GM12878 (cell line): ENCODE measurements around the gene TYW1. TPM values are rescaled to one million over a fixed set of nuclear protein-coding genes. Genes with fewer than 3 reads are reported as not detected.

Experiments used
- ATAC-seq: fragments of 200-7000 bp; cut with Tn5 transposase; 3 replicates; pipeline ENCODE4 v1.9.1; 2020; ENCODE audit warnings: mild to moderate bottlenecking, moderate library complexity
- BruUV-seq: library from RNA; stranded (reverse); fragments of 400-500 nt; replicated peaks from 2 replicates; lab custom pipeline; 2021; lab: Mats Ljungman, UMichigan
- CTCF ChIA-PET: fragments of 300-600 bp; sonication (Branson Sonifier 250); formaldehyde crosslinking; extraction: SDS; loops from one replicate; lab custom pipeline; 2021; ENCODE audit warnings: inconsistent platforms; lab: Yijun Ruan, JAX
- POLR2A ChIA-PET: fragments of 350-600 bp; formaldehyde crosslinking; extraction: SDS; loops from one replicate; lab custom pipeline; 2021; ENCODE audit warnings: inconsistent platforms; lab: Charles Lee
- RAD21 ChIA-PET: fragments of 300-600 bp; sonication (Branson Sonifier 250); formaldehyde crosslinking; loops from one replicate; lab custom pipeline; 2023; ENCODE audit warnings: antibody characterized with exemption; ENCODE audit not compliant: unreplicated experiment; lab: Charles Lee
- SMC1A ChIA-PET: fragments of 300-600 bp; sonication (Branson Sonifier 250); formaldehyde crosslinking; loops from one replicate; lab custom pipeline; 2023; ENCODE audit not compliant: unreplicated experiment, uncharacterized antibody; lab: Charles Lee
- DNase-seq: peaks from one replicate; pipeline ENCODE4 v3.0.0-alpha.2; 2011; ENCODE audit warnings: low read depth, low spot score
- FAIRE-seq: peaks from 3 replicates; lab custom pipeline; 2011; peaks lifted over from hg19 to GRCh38; lab: Jason Lieb, UNC
- H2AFZ ChIP-seq: 2 replicates; pipeline ENCODE4 v1.6.0; 2011; ENCODE audit warnings: low read depth, low read length, control low read depth; ENCODE audit not compliant: control insufficient read depth
- H3K27ac ChIP-seq: 2 replicates; pipeline ENCODE4 v1.5.1; 2011; ENCODE audit warnings: control low read depth; ENCODE audit not compliant: control insufficient read depth, insufficient read depth
- H3K27me3 ChIP-seq, 2 experiments: replicated peaks in 1 of 2; 2 replicates each; pipeline versions ENCODE4 v1.6.0 to v1.6.1; 2011; ENCODE audit warnings: low read length in 1 of 2; ENCODE audit not compliant: control insufficient read depth in 2 of 2, insufficient read depth in 2 of 2
- H3K36me3 ChIP-seq, 2 experiments: 2 replicates each; pipeline ENCODE4 v1.5.1; 2011; ENCODE audit warnings: low read length in 1 of 2; ENCODE audit not compliant: control insufficient read depth in 2 of 2, insufficient read depth in 2 of 2
- H3K4me1 ChIP-seq: 2 replicates; pipeline ENCODE4 v1.6.1; 2011; ENCODE audit warnings: mild to moderate bottlenecking, low read length, moderate library complexity, mixed read lengths; ENCODE audit not compliant: control insufficient read depth, insufficient read depth
- H3K4me2 ChIP-seq: 2 replicates; pipeline ENCODE4 v1.6.0; 2011; ENCODE audit warnings: control low read depth; ENCODE audit not compliant: control insufficient read depth, insufficient read depth
- H3K4me3 ChIP-seq: fragments of 200-600 bp; sonication (generic); 2 replicates; pipeline ENCODE4 v1.5.1; 2016
- H3K79me2 ChIP-seq: 2 replicates; pipeline ENCODE4 v1.6.0; 2011; ENCODE audit warnings: low read length; ENCODE audit not compliant: control insufficient read depth, insufficient read depth
- H3K9ac ChIP-seq: 2 replicates; pipeline ENCODE4 v1.8.0; 2011; ENCODE audit warnings: low read length, control low read depth, mixed read lengths; ENCODE audit not compliant: control insufficient read depth, insufficient read depth
- H3K9me3 ChIP-seq: replicated peaks from 3 replicates; pipeline ENCODE4 v1.5.1; 2011; ENCODE audit warnings: mild to moderate bottlenecking, low read length; ENCODE audit not compliant: control insufficient read depth, insufficient read depth
- H4K20me1 ChIP-seq: 2 replicates; pipeline ENCODE4 v1.6.0; 2011; ENCODE audit not compliant: control insufficient read depth, insufficient read depth
- E2F4 ChIP-seq: IDR thresholded peaks from 2 replicates; pipeline ENCODE4 v1.6.1; 2012; ENCODE audit warnings: low read depth, low read length, improper control_type of control experiment
- LARP7 ChIP-seq: fragments of 450-650 bp; IDR thresholded peaks from 2 replicates; pipeline ENCODE4 v1.6.1; 2017; ENCODE audit warnings: mild to moderate bottlenecking
- NR2C1 ChIP-seq: fragments of 450-650 bp; IDR thresholded peaks from 2 replicates; pipeline ENCODE4 v1.6.1; 2017; ENCODE audit warnings: antibody characterized with exemption, mild to moderate bottlenecking, moderate library complexity
- ZBED1 ChIP-seq: IDR thresholded peaks from 2 replicates; pipeline ENCODE4 v1.6.1; 2016; ENCODE audit warnings: borderline replicate concordance
- WGBS: methylation state at CpG from one replicate; pipeline ENCODE4 v1.1.6; 2016; ENCODE audit warnings: low lambda C conversion rate; ENCODE audit not compliant: insufficient replicate concordance, insufficient coverage; ENCODE audit errors: missing lambda C conversion rate; 5-methylcytosine and 5-hydroxymethylcytosine counted together
- in situ Hi-C: fragments of 300-500 bp; cut with MboI; formaldehyde crosslinking; loops from 9 replicates; pipeline ENCODE4 v1.14.3; 2018; ENCODE audit warnings: mixed read lengths
- intact Hi-C: fragments of 100-400 bp; cut with micrococcal nuclease; formaldehyde crosslinking; loops from one replicate; pipeline ENCODE4 v1.14.2; 2022; ENCODE audit not compliant: unreplicated experiment
- polyA plus RNA-seq, 11 experiments: library from polyadenylated mRNA; depleted of rRNA in 4 of 11; unstranded in 6 of 11; stranded (reverse) in 5 of 11; fragments of >200 nt; fragmentation: Nextera tagmentation in 4 of 11; fragmentation: Illumina TruSeq in 1 of 11; extraction: Ambion mirVana in 4 of 11; extraction: Trizol in 1 of 11; gene quantifications; 1 replicate in 1 of 11; 2 replicates in 10 of 11; pipeline versions ENCODE4 v1.2.1 to v1.2.3, GENCODE V29; 2011 to 2016; ENCODE audit warnings: inconsistent platforms in 2 of 11, missing spikeins in 2 of 11, low read depth in 1 of 11
- total RNA-seq, 4 experiments: library from RNA; depleted of rRNA in 3 of 4; stranded (reverse); fragments of >200 nt in 3 of 4; fragmentation: Illumina TruSeq in 1 of 4; extraction: Trizol in 1 of 4; gene quantifications; 2 replicates each; pipeline versions ENCODE4 v1.2.1 to v1.2.3, GENCODE V29; 2013 to 2021

TYW1 gene
- total and polyA plus RNA-seq, 10 of the 15 experiments (the other 5 are each of a cell fraction or from before 2014, with no cell fraction given): 11.3 to 29.0 (median 18.4) TPM

- POLR2A ChIA-PET: no interaction called here
- no peak overlapping the region for H3K4me3 ChIP-seq
- TF ChIP-seq ZBED1 (no peak), E2F4 (no peak)
- TF ChIP-seq, all 136 proteins: peak for 0
- ATAC-seq: no peak
- no TSS peak for BruUV-seq
- Histone ChIP-seq H3K79me2 (no peaks in the 10 kb centered on the region), H3K27ac (no peak overlapping the region), H3K36me3 (peaks cover 13 to 17% of the 10 kb centered on the region in 2 experiments; a peak in 3 of 4 replicates), H3K4me1 (no peaks in the 10 kb centered on the region), H3K4me2 (no peak overlapping the region), H3K9me3 (no peaks in the 10 kb centered on the region), H2AFZ (no peak overlapping the region), H3K27me3 (no peaks in the 10 kb centered on the region), H4K20me1 (no peaks in the 10 kb centered on the region), H3K9ac (no peak overlapping the region)
- ChIA-PET SMC1A (no interaction called here), CTCF (interaction anchor here (0.7 kb wide), 1 partner anchor 134 kb away, joined by 3 read pairs; no protein-coding TSS in a partner anchor), RAD21 (no interaction called here)
- FAIRE-seq: no peak
- intact Hi-C loops: no loop called here
- DNase-seq: no peak
- 93% methylated on average over 17 of the region's 17 CpGs for WGBS
- in situ Hi-C loops: no loop called here
Measured at GRCh38 chr7:66958538-66959350, 37.9 kb upstream of the TYW1 start.

GRCh38 chr7:66960192-66960591 is 36.4 kb upstream of the TYW1 start:
- no peak for ATAC-seq
- Histone ChIP-seq H3K27me3 (no peaks in the 10 kb centered on the region), H3K36me3 (peaks cover 10 to 17% of the 10 kb centered on the region in 2 experiments; a peak in 3 of 4 replicates), H3K9me3 (no peaks in the 10 kb centered on the region), H3K4me2 (no peak overlapping the region), H3K9ac (no peak overlapping the region), H2AFZ (no peak overlapping the region), H3K27ac (no peak overlapping the region), H3K4me1 (no peaks in the 10 kb centered on the region), H3K4me3 (no peak overlapping the region), H4K20me1 (no peaks in the 10 kb centered on the region), H3K79me2 (no peaks in the 10 kb centered on the region)
- no TSS peak for BruUV-seq
- WGBS: 100% methylated on average over 4 of the region's 4 CpGs
- in situ Hi-C loops: no loop called here
- TF ChIP-seq LARP7 (no peak), NR2C1 (no peak)
- ChIA-PET RAD21 (no interaction called here), CTCF (no interaction called here), SMC1A (no interaction called here), POLR2A (no interaction called here)
- intact Hi-C loops: no loop called here
- no peak for FAIRE-seq
- no peak for DNase-seq
